ENCODE data around the gene GNRH2. TPM values are rescaled to one million over a fixed set of nuclear protein-coding genes. Genes with fewer than 3 reads are reported as not detected.

The GNRH2 gene
- total and polyA plus RNA-seq, 10 of the 15 experiments (the other 5 are each of a cell fraction or from before 2014, with no cell fraction given), result 0.12 to 0.85 (median 0.31) TPM; not detected in 7

GRCh38 chr20:3071610-3072529, 28.4 kb downstream of the GNRH2 start, which contains the start of gene OXT:
Gene OXT, plus strand, starts transcription at chr20:3071620. Its CDS starts 36 bp downstream, at chr20:3071656.
- ChIA-PET POLR2A (no interaction called here), CTCF (no interaction called here)
- no peak for ATAC-seq

More at GRCh38 chr20:3071610-3072529, 28.4 kb downstream of the GNRH2 start, which contains the start of gene OXT:
- WGBS (ENCODE audit: insufficient coverage, insufficient replicate concordance, low lambda C conversion rate, missing lambda C conversion rate), result 32% methylated on average over 85 of the region's 95 CpGs
- Histone ChIP-seq H3K4me3 (peak within 1 kb of the TSS; percentile 47; the same call in 1 of the 2 replicates), H3K27ac (ENCODE audit: control insufficient read depth, insufficient read depth) (no peak within 1 kb of the TSS), H3K79me2 (ENCODE audit: control insufficient read depth, insufficient read depth, low read length) (no peaks in the 10 kb centered on the region), H3K9me3 (replicated peaks; ENCODE audit: control insufficient read depth, insufficient read depth, low read length) (no peaks in the 10 kb centered on the region; the same call in 2 of the 3 replicates), H2AFZ (ENCODE audit: control insufficient read depth, low read depth, low read length) (peak within 1 kb of the TSS; percentile 12; the same call in 1 of the 2 replicates), H3K4me2 (ENCODE audit: control insufficient read depth, insufficient read depth) (peak within 1 kb of the TSS; percentile 48; the same call in 1 of the 2 replicates), H3K4me1 (ENCODE audit: control insufficient read depth, insufficient read depth, low read length) (peaks cover 14% of the 10 kb centered on the region), H3K36me3 (ENCODE audit: control insufficient read depth in 2 of 2, insufficient read depth in 2 of 2, low read length in 1 of 2) (no peaks in the 10 kb centered on the region), H3K27me3 (replicated peaks in 1 of 2; ENCODE audit: control insufficient read depth in 2 of 2, insufficient read depth in 2 of 2, low read length in 1 of 2) (peaks cover 0 to 2% of the 10 kb centered on the region in 2 experiments; a peak in 3 of 4 replicates), H3K9ac (ENCODE audit: control insufficient read depth, insufficient read depth, low read length) (no peak within 1 kb of the TSS), H4K20me1 (ENCODE audit: control insufficient read depth, insufficient read depth) (no peaks in the 10 kb centered on the region)
- BruUV-seq (replicated peaks), result no TSS peak
- DNase-seq (ENCODE audit: low read depth, low spot score), result no peak
- TF ChIP-seq ZBTB40 (IDR thresholded peaks at IDR 0.05; ENCODE audit: borderline replicate concordance) (no peak), SUZ12 (IDR thresholded peaks at IDR 0.05; ENCODE audit: unreplicated experiment) (peak; percentile 19)
- ChIA-PET SMC1A (ENCODE audit: uncharacterized antibody, unreplicated experiment) (no interaction called here), RAD21 (ENCODE audit: unreplicated experiment) (no interaction called here)
- in situ Hi-C loops (cut with MboI) (no loop called here), intact Hi-C loops (cut with micrococcal nuclease; ENCODE audit: unreplicated experiment) (no loop called here)
- FAIRE-seq, result no peak

Measured in GM12878 (cell line).